Endothelial cell of umbilical vein (primary cell): ENCODE results near the gene UBE2S. TPM values are rescaled to one million over a fixed set of nuclear protein-coding genes. Genes with fewer than 3 reads are reported as not detected.

ENCODE experiments used
- BruUV-seq: library from RNA; stranded (reverse); fragments of 400-500 nt; replicated peaks from 2 replicates; lab custom pipeline; 2021; lab: Mats Ljungman, UMichigan
- CTCF ChIA-PET: fragments of 300-600, 350-600 bp; sonication (Branson Sonifier 250); formaldehyde crosslinking; loops from one replicate; lab custom pipeline; 2021; ENCODE audit warnings: antibody characterized with exemption, inconsistent platforms; lab: Charles Lee
- POLR2A ChIA-PET: fragments of 300-600, 350-600 bp; sonication (Branson Sonifier 250); formaldehyde crosslinking; loops from one replicate; lab custom pipeline; 2021; ENCODE audit warnings: antibody characterized with exemption, inconsistent platforms; lab: Charles Lee
- DNase-seq: peaks from one replicate; pipeline ENCODE4 v3.0.0-alpha.2; 2011; ENCODE audit warnings: low read depth, low spot score
- FAIRE-seq: peaks from 2 replicates; lab custom pipeline; 2011; peaks lifted over from hg19 to GRCh38; lab: Jason Lieb, UNC
- H2AFZ ChIP-seq: 2 replicates; pipeline ENCODE4 v1.6.0; 2012; ENCODE audit warnings: low read depth, low read length, control low read depth, inconsistent platforms
- H3K27ac ChIP-seq: 2 replicates; pipeline ENCODE4 v1.5.1; 2011; ENCODE audit warnings: low read depth, mild to moderate bottlenecking, control low read depth, low read length, moderate library complexity; ENCODE audit not compliant: insufficient read depth
- H3K27me3 ChIP-seq, 2 experiments: 2 replicates each; pipeline versions ENCODE4 v1.6.0 to v1.6.1; 2011; ENCODE audit warnings: low read length in 2 of 2, mixed read lengths in 1 of 2; ENCODE audit not compliant: control insufficient read depth in 2 of 2, insufficient read depth in 2 of 2
- H3K36me3 ChIP-seq, 2 experiments: 2 replicates in 1 of 2; 3 replicates in 1 of 2; pipeline ENCODE4 v1.5.1; 2011; ENCODE audit warnings: low read length in 2 of 2, mild to moderate bottlenecking in 1 of 2, moderate library complexity in 1 of 2; ENCODE audit not compliant: control insufficient read depth in 2 of 2, insufficient read depth in 2 of 2; ENCODE audit errors: extremely low read depth in 1 of 2
- H3K4me1 ChIP-seq: 3 replicates; pipeline ENCODE4 v1.5.1; 2011; ENCODE audit warnings: mild to moderate bottlenecking, low read length; ENCODE audit not compliant: control insufficient read depth, insufficient read depth; ENCODE audit errors: extremely low read depth
- H3K4me2 ChIP-seq: 2 replicates; pipeline ENCODE4 v1.6.1; 2011; ENCODE audit warnings: low read length, control low read depth, mixed read lengths; ENCODE audit not compliant: insufficient read depth
- H3K4me3 ChIP-seq, 3 experiments: fragments of 200-600 bp in 1 of 3; sonication (generic), shearing (Covaris generic) in 1 of 3; replicated peaks in 1 of 3; 2 replicates each; pipeline ENCODE4 v1.5.1; 2011 to 2016; ENCODE audit warnings: control low read depth in 3 of 3, low read length in 3 of 3, mild to moderate bottlenecking in 2 of 3, inconsistent platforms in 1 of 3, low read depth in 1 of 3, moderate library complexity in 1 of 3; ENCODE audit not compliant: insufficient read depth in 1 of 3
- H3K79me2 ChIP-seq: 2 replicates; pipeline ENCODE4 v1.6.0; 2012; ENCODE audit warnings: low read length, inconsistent platforms; ENCODE audit not compliant: control insufficient read depth, insufficient read depth
- H3K9ac ChIP-seq: replicated peaks from 2 replicates; pipeline ENCODE3; 2011; ENCODE audit warnings: low read length, control low read depth; ENCODE audit not compliant: insufficient read depth; ENCODE audit errors: extremely low read depth
- H3K9me1 ChIP-seq: replicated peaks from 3 replicates; pipeline ENCODE4 v1.6.0; 2011; ENCODE audit warnings: mild to moderate bottlenecking, low read length; ENCODE audit not compliant: control insufficient read depth, insufficient read depth; ENCODE audit errors: extremely low read depth
- H3K9me3 ChIP-seq: replicated peaks from 2 replicates; pipeline ENCODE4 v1.5.1; 2012; ENCODE audit warnings: low read length, inconsistent platforms; ENCODE audit not compliant: control insufficient read depth, insufficient read depth
- H4K20me1 ChIP-seq: replicated peaks from 2 replicates; pipeline ENCODE3; 2011; ENCODE audit warnings: mild to moderate bottlenecking, low read length; ENCODE audit not compliant: control insufficient read depth, insufficient read depth; ENCODE audit errors: extremely low read depth
- EZH2 ChIP-seq: IDR thresholded peaks from 2 replicates; pipeline ENCODE4 v1.6.1; 2012; ENCODE audit warnings: borderline replicate concordance, low read depth, mild to moderate bottlenecking, moderate library complexity, low read length, inconsistent platforms; ENCODE audit not compliant: severe bottlenecking
- FOS ChIP-seq: IDR thresholded peaks from 2 replicates; pipeline ENCODE4 v1.6.1; 2011; ENCODE audit warnings: mild to moderate bottlenecking, low read length, moderate library complexity, borderline replicate concordance; ENCODE audit not compliant: insufficient read depth
- GATA2 ChIP-seq: IDR thresholded peaks from 2 replicates; pipeline ENCODE4 v1.7.0; 2011; ENCODE audit warnings: low read depth, mild to moderate bottlenecking, moderate library complexity, mixed read lengths, low read length; ENCODE audit not compliant: insufficient read length, insufficient read depth
- MYC ChIP-seq: IDR thresholded peaks from one replicate; pipeline ENCODE4 v1.6.1; 2011; ENCODE audit warnings: mild to moderate bottlenecking, low read depth, low read length
- dilution Hi-C: fragments of 300-500 bp; cut with MboI; formaldehyde crosslinking; loops from one replicate; pipeline ENCODE4 v1.15.0; 2019; ENCODE audit warnings: low sequenced_read_pairs; ENCODE audit not compliant: extremely low pct_ligation_motif_present
- intact Hi-C: fragments of 100-400 bp; cut with micrococcal nuclease; formaldehyde crosslinking; loops from one replicate; pipeline ENCODE4 v1.10.0; 2022
- polyA plus RNA-seq, 4 experiments: library from polyadenylated mRNA; depleted of rRNA in 3 of 4; stranded (reverse) in 3 of 4; unstranded in 1 of 4; fragments of >200 nt; gene quantifications; 2 replicates each; pipeline versions ENCODE4 v1.2.1 to v1.2.3, GENCODE V29; 2011 to 2012; ENCODE audit warnings: missing spikeins in 1 of 4
- total RNA-seq: library from RNA; stranded (reverse); gene quantifications from 2 replicates; pipeline ENCODE4 v1.2.3, GENCODE V29; 2021

The UBE2S gene
- total and polyA plus RNA-seq, 2 donors (not counting 3 experiments of a cell fraction or from before 2014, with no cell fraction given): 183 to 257 TPM

DNA sequence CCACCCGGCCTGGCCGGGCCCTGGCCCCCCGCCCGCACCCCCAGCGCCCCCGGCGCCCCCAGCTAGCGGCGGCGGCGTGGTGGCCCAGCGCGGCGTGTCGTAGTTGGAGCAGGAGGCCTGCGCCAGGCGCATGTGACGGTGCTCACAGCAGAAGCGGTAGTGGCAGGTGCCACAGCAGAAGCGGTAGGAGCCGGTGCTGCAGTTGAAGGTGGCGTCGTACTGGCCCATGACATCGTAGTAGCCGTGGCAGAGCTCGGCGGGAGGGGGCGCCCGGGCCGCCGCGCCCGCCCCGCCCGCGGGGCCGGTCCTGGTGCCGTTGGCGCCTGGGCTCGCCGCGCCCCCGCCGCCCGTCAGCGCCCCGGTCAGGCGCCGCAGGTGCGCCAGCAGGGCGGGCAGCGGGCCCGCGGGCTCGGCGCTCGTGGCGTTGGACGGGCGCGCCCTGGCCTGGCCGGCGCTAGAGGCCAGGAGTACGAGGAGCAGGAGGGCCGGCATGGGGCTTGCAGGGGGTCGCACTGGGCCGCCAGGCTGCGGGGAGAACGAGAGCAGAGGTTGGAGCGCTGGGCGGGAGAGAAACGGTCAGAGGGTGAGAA is 34.9 kb upstream of the UBE2S start:
- Histone ChIP-seq H3K4me2 (no peak overlapping the region), H3K4me1 (no peaks in the 10 kb centered on the region), H3K9me1 (no peaks in the 10 kb centered on the region), H3K79me2 (no peaks in the 10 kb centered on the region), H2AFZ (no peak overlapping the region), H3K9ac (no peak overlapping the region), H4K20me1 (no peaks in the 10 kb centered on the region), H3K36me3 (no peaks in the 10 kb centered on the region), H3K4me3 (no peak overlapping the region), H3K27me3 (peaks cover 42 to 45% of the 10 kb centered on the region in 2 experiments), H3K27ac (no peak overlapping the region), H3K9me3 (no peaks in the 10 kb centered on the region)
- intact Hi-C loops: no loop called here
- DNase-seq (no peak), FAIRE-seq (no peak)
- TF ChIP-seq MYC: no peak
- no peak for TF ChIP-seq GATA2
- TF ChIP-seq EZH2: no peak
- TF ChIP-seq FOS: no peak
- BruUV-seq: no TSS peak
- CTCF ChIA-PET: no interaction called here
- dilution Hi-C loops: no loop called here
- POLR2A ChIA-PET: interaction anchor here (0.6 to 1.2 kb wide), 2 partner anchors 35 to 90 kb away, joined by 3 read pairs; partner anchors contain the start of gene UBE2S

GRCh38 chr19:55441692-55442321 is 34.2 kb upstream of the UBE2S start:
- Histone ChIP-seq H3K4me1 (no peaks in the 10 kb centered on the region), H4K20me1 (no peaks in the 10 kb centered on the region), H3K9me3 (no peaks in the 10 kb centered on the region), H3K27me3 (peaks cover 39 to 42% of the 10 kb centered on the region in 2 experiments), H3K9ac (no peak overlapping the region), H2AFZ (no peak overlapping the region), H3K9me1 (no peaks in the 10 kb centered on the region), H3K27ac (no peak overlapping the region), H3K4me2 (no peak overlapping the region), H3K36me3 (no peaks in the 10 kb centered on the region), H3K79me2 (no peaks in the 10 kb centered on the region), H3K4me3 (no peak overlapping the region)
- BruUV-seq: no TSS peak
- intact Hi-C loops: no loop called here
- DNase-seq (no peak), FAIRE-seq (no peak)
- CTCF ChIA-PET: no interaction called here
- dilution Hi-C loops: no loop called here
- POLR2A ChIA-PET: no interaction called here
- TF ChIP-seq FOS (no peak), EZH2 (peak; percentile 91)
